Measurements from ENCODE around the gene MLXIP.
"Not testable (repeated sequence)": the region's sequence is repeated elsewhere in the genome, so short reads cannot be mapped to it uniquely, and the experiment has no call there.

The MLXIP gene, protein sequence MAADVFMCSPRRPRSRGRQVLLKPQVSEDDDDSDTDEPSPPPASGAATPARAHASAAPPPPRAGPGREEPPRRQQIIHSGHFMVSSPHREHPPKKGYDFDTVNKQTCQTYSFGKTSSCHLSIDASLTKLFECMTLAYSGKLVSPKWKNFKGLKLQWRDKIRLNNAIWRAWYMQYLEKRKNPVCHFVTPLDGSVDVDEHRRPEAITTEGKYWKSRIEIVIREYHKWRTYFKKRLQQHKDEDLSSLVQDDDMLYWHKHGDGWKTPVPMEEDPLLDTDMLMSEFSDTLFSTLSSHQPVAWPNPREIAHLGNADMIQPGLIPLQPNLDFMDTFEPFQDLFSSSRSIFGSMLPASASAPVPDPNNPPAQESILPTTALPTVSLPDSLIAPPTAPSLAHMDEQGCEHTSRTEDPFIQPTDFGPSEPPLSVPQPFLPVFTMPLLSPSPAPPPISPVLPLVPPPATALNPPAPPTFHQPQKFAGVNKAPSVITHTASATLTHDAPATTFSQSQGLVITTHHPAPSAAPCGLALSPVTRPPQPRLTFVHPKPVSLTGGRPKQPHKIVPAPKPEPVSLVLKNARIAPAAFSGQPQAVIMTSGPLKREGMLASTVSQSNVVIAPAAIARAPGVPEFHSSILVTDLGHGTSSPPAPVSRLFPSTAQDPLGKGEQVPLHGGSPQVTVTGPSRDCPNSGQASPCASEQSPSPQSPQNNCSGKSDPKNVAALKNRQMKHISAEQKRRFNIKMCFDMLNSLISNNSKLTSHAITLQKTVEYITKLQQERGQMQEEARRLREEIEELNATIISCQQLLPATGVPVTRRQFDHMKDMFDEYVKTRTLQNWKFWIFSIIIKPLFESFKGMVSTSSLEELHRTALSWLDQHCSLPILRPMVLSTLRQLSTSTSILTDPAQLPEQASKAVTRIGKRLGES

GRCh38 chr12:122078141-122079032, at the start of gene MLXIP:
MLXIP (plus strand) TSS chr12:122078756; CDS start chr12:122078854, 98 bp downstream.
- DNase-seq (ENCODE audit: low read depth in 2 of 2), result peak; percentile 85 to 88

- no peak for DNase-seq (ENCODE audit: low read depth in 2 of 2)
Measured at GRCh38 chr12:122028905-122029560, 49.5 kb upstream of the MLXIP start.

DNA sequence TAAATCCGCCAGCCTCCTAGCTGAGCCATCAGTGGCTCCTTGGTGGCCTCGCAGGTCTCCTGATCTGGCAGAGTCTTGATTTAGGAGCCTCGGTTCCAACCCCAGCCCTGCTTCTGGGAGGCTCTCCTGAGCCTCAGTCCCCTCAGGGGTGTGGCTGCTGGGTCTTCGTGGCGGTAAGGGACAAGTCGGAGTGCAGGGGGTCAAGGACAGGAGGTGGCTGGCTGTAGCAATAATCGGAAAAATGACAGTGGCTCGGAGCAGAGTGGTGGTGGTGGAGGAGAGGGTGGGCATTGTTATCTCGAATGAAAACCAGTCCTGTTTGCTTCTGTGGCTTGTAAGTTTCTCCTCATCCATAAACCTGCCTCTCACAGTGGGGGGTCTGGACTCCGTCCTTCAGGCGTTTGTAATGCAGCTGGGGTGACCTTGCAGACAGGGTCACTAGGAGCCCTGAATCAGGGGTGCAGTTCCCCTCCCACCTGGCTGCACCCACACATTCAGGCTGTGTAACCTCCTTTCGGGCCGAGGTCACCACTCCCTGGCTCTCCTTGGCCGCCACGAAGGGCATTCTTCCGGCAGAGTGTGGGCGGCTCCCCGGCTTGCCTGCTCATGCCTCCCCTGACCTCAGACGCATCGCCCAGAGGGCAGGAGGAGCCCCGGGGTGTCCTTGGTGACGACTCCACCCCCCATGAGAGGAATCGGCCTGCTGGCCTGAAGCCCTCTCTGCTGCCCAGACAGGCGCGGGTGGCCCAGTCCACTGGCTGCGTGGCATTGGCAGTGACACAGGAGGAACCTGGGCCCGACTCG, 48.7 kb upstream of the MLXIP start:
- DNase-seq (ENCODE audit: low read depth in 2 of 2), result no peak

DNA sequence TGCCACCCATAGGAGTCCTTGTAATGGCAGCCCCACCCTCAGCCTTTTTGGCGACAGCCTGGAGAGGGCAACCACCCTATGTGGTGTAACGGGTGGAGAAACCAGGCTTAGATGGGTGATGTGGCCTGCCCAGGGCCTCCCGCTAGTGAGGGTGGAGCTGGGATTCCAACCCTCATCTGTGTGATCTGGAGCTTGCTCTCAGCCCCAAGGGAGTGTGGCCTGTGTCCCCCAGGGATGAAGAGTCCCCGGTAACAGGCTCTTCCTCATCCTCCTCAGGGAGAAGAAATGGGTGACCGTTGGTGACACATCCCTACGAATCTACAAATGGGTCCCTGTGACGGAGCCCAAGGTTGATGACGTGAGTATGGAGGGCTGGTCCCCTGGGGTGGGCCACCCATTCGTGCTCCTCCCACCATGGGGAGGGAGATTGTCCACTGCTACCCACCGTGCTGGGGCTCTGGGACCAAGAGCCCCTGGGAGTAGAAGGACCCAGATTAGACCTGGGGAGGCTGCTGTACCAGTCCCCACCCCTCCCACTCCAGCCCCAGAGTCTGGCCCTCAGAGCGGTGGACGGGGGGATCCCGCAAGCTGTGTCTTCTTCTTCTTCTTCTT, 48.0 kb upstream of the MLXIP start:
- no peak for DNase-seq (ENCODE audit: low read depth in 2 of 2)

DNA sequence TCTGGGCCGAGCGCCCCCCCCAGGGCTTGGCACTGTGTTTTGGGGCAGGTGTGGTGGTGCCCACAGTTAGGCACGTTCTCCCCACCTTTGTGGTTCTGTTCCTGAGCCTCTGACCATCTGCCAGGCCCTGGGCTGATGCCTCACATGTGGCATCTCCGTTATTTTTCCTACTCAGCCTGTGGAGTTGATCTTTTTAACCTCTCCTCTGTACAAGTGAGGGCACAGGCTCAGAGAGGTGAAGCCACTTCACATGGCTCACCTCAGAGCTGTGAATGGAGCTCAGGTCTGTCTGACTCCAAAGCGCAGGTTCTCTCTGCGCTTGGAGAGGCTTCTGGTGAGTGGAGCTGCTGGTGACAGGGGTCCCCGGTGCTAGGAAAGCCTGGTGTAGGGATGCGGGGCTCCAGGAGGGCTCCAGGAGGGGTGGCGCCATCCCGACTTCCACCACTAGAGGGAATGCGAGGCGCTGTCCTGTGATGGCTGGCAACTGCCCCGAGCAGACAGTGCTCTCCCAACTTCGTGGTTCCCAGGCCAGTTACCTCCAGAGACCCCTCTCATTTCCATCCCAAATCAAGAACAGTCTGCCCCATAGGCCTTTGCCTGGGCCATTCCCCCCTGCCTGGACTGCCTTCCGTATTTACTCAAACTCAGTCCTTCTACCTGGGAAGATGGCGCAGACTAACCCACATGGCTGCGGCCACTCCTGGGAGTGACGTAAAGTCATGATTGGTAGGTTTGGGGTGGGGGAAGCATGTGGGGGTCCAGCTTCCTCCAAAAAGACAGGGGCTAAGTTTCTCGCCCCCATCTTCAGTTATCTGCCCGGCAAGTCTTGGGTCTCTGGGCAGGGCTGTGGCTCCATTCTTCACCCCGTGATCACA, 47.0 kb upstream of the MLXIP start:
- DNase-seq (ENCODE audit: low read depth in 2 of 2), result peak; percentile 45 to 63

DNA sequence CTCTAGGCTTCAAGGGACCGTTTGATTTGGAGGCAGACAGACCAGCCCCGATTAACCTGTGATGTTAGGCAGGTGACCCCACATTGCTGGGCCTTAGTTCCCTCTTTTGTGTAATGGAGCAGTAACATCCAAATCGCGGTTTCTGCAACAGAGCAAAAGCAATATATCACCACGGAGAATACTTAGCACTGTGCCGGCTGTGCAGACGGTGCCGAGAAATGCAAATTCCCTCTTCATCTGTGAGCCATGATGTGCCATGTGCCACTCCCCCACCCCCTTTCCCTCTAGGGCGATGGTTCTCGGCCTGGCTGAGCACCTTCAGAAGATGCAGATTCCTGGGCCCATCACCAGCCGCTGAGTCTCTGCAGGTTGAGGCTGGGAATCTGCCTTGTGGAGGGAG, 46.0 kb upstream of the MLXIP start:
- DNase-seq (ENCODE audit: low read depth in 2 of 2), result no peak

DNA sequence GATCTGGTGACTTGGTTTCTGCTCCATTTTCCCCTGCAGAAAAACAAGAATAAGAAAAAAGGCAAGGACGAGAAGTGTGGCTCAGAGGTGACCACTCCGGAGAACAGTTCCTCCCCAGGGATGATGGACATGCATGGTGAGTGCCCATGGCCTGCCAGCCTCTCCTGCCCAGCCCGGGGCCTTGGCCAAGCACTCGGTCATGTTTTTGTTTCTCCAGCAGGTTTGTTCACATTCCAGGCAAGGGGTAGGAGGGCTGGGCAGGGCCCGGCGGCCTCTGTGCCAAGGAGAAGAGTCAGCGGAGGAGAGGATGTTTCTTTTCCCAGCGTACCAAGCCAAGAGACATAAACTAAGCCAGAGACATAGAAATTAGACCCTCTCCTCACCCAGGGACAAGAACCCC, 43.3 kb upstream of the MLXIP start:
- DNase-seq (ENCODE audit: low read depth in 2 of 2), result no peak

GRCh38 chr12:122036153-122036552, 42.4 kb upstream of the MLXIP start:
- no peak for DNase-seq (ENCODE audit: low read depth in 2 of 2)

DNA sequence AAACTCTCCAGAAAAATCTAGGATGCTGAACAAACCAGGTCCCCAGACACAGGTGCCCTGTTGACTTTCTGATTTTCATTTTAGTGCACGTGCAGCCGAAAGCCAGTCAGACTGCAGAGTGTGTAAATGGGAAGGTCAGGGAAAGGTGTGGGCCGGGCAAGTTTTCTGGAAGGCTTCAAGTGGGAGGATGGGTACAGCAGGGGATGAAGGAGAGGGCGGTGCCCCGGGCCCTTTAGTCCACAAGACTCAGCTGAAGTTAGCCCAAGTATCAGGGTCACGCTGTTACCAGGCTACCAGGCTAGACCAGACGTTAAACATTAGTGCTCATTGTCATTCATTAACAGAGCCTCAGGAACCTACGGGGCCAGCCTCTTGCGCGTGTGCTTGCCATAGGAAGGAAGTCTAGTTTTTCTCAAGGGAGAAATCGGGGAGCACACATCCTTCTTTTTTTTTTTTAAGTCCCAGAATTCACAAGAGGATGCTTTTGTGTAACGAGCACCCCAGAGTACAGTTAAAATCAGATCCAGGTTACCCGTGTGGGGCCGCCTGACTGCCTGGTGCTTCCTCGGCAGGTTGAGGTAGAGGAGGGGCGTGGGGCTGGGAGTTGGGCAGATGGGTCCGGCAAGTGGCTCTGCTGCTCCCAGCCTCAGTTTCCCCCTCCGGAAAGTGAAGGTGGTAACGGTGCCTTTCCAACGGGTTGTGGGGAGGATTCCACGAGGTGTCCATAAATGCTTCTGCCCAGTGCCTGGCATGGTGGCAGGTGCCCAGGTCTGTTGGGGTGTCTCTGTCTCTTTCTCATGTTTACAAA, 37.8 kb upstream of the MLXIP start:
- DNase-seq (ENCODE audit: low read depth in 2 of 2), result no peak

DNA sequence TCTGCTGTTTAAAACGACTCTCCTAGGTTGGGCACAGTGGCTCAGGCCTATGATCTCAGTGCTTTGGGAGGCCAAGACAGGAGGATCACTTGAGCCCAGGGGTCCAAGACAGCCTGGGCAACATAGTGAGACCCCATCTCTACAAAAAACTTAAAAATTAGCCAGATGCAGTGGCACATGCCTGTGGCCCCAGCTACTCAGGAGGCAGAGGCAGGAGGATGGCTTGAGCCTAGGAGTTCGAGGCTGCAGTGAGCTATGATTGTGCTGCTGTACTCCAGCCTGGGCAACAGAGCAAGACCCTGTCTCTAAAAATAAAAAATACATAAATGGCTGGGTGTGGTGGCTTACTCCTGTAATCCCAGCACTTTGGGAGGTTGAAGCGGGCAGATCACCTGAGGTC, 37.1 kb upstream of the MLXIP start:
- DNase-seq (ENCODE audit: low read depth in 2 of 2), result not testable (repeated sequence)

- DNase-seq (ENCODE audit: low read depth in 2 of 2), result no peak
Measured at GRCh38 chr12:122042910-122043309, 35.6 kb upstream of the MLXIP start.

DNA sequence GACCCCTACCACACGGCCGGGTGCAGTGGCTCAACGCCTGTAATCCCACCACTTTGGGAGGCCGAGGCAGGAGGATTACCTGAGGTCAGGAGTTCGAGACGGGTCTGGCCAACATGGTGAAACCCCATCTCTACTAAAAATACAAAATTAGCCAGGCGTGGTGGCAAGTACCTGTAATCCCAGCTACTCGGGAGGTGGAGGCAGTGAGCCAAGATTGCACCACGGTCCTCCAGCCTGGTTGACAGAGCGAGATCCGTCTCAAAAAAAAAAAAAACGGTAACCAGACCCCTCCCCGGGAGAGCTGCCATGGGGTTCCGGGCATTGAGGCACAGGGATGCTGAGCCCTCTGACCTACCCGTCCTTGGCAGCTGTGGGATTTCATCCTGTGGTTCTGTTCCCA, 35.1 kb upstream of the MLXIP start:
- no peak for DNase-seq (ENCODE audit: low read depth in 2 of 2)

GRCh38 chr12:122045262-122045661, 33.3 kb upstream of the MLXIP start:
- DNase-seq (ENCODE audit: low read depth in 2 of 2), result no peak

GRCh38 chr12:122046145-122046544, 32.4 kb upstream of the MLXIP start:
- DNase-seq (ENCODE audit: low read depth in 2 of 2), result no peak

- DNase-seq (ENCODE audit: low read depth in 2 of 2), result no peak
Measured at GRCh38 chr12:122048151-122048550, 30.4 kb upstream of the MLXIP start.

- no peak for DNase-seq (ENCODE audit: low read depth in 2 of 2)
Measured at GRCh38 chr12:122049827-122050226, 28.7 kb upstream of the MLXIP start.

DNA sequence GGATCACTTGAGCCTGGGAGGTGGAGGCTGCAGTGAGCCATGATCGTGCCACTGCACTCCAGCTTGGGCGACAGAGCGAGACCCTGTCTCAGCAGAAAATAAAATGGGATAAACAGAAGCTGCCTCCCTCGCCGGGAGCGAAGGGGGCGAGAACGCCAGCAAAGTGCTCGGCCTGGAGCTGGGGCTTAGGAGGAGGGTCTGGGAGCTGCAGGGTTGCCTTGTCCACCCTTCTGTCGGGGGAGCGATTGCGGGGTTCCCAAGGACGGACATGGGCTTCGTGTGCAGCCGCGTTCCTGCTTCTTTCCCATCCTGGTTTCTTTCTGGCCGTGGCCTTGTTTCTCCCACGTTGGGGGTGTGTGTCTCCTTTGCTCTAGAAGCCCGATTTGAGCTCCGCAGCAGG, 27.9 kb upstream of the MLXIP start:
- no peak for DNase-seq (ENCODE audit: low read depth in 2 of 2)

- no peak for DNase-seq (ENCODE audit: low read depth in 2 of 2)
Measured at GRCh38 chr12:122051231-122051876, 27.2 kb upstream of the MLXIP start.
